GM18858 (cell line): ENCODE results near the gene PIGK.
A peak's percentile ranks its signal among the peaks of the same experiment; 100 is the strongest.
"Not testable (repeated sequence)": the region's sequence is repeated elsewhere in the genome, so short reads cannot be mapped to it uniquely, and the experiment has no call there.

ENCODE experiments used
- ATAC-seq: cut with Tn5 transposase; IDR thresholded peaks from one replicate; pipeline ENCODE4 v1.9.1; 2021; ENCODE audit not compliant: unreplicated experiment

Gene PIGK

DNA sequence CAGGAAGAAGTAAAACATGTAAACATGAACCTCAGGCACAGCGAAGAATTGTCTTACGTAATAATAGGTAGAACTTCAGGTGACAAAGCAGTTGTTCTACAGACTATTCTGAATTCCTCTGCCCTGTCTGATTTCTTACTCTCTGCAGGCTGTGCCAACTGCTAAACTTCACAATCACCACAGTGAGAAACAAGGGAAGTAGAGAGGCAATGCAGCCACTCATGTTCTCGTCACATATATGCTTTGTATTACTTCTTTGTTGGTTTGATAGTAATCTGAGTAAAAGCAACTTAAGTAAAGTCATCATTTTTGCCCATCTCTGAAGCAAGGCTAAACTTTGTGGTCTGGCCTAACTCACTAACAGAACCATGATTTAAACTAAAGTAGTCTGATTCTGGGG, 21.9 kb downstream of the PIGK start:
- ATAC-seq = no peak

GRCh38 chr1:77193951-77194350, 25.3 kb downstream of the PIGK start:
- no peak for ATAC-seq

- ATAC-seq = no peak
Observed at GRCh38 chr1:77188770-77189169, 30.5 kb downstream of the PIGK start.

- not testable (repeated sequence) for ATAC-seq
Observed at GRCh38 chr1:77186907-77187306, 32.3 kb downstream of the PIGK start.

- no peak for ATAC-seq
Observed at GRCh38 chr1:77182083-77182482, 37.1 kb downstream of the PIGK start.

- ATAC-seq = no peak
Observed at GRCh38 chr1:77179632-77180031, 39.6 kb downstream of the PIGK start.

DNA sequence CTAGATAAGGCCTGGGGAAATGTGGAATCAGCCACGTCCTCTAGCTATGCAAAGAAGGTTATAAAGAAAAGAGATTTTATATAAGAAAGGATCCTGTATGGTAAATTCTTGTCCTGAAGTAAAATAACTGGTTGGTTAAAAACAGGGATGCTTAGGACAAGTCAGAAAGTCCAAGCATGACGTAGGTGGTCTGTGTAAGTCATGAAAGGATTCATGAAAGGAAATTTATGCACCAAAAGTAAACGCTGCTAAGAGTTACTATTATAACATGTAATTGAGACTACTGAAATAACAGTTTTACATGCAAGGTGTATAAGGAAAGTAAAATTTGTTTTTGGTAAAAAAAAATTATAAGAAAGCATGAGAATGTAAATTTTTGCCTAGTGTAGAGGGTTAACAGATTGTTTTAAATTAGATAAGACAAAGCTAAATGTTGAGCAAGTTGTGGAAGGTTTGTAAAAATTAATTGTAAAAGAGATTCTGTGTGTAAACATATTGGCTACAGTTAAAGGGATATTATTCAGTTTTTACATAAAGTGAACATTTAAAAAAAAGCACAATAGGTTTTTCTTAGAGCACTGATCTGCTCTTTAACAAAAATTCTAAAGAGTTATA, 43.9 kb downstream of the PIGK start:
- ATAC-seq = no peak

DNA sequence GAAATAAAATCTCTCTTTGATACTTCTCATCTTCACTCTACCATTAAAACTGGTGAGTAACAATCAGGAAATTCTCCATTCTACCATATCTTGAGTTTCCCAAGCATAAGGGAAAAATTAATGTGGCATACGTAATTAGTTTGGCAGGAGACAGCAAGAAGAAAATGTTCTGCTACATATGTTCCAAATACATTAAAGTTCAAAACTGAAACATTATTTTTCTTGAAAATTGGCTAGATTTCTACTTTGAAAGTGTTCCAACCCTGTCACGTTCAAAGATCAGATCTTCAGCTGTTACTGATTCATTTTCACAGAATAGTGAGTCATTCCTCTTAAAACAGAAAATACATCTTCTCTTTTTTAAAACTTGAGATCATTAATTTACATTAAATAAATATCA, 48.5 kb downstream of the PIGK start:
- ATAC-seq = no peak

DNA sequence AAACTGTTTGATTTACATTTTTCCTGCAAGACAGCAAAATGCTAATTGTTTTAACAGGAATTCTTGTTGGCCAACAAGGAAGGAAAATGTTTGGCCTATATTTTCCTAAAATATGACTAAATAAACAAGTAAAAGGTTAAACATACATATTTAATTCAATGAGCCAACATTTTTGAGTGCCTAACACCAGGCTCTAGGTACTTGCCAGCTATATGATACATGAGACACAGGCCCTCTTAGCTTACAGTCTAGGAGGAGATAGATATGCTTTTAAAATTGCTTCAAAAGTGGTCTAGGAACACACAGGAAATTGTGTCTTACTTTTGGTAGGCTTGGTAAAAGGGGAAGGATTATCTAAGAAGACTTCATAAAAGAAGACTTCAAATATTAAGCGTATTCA, 50.9 kb downstream of the PIGK start:
- ATAC-seq = no peak

DNA sequence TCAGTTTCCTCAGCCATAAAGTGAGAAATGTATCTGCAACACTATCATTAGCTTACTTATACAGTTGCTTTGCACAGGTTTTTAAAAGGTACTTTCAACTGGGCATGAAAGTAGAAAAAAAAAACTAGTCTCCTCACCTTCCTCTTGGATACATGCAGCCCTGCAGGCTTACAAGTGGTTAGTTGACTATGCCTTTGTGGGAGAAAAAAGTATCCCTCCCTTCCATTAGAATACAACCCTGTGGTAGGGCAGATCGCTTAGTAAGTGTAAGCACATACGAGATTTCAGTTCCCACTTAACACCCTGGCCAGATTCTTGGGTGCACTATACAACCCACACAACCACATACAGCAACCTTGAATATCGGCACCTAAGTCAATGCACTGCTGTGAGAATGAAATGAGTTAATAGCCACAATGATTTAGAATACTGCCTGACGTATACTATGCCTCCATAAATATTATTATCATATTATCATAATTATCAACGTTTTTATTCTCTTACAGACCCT, 54.7 kb downstream of the PIGK start:
- ATAC-seq = no peak

GRCh38 chr1:77159706-77160105, 59.5 kb downstream of the PIGK start:
- ATAC-seq = not testable (repeated sequence)

- ATAC-seq = no peak
Observed at GRCh38 chr1:77156214-77156613, 63.0 kb downstream of the PIGK start.

GRCh38 chr1:77146270-77146669, 73.0 kb downstream of the PIGK start:
- no peak for ATAC-seq

- no peak for ATAC-seq
Observed at GRCh38 chr1:77143529-77144121, 75.6 kb downstream of the PIGK start.

- ATAC-seq = no peak
Observed at GRCh38 chr1:77139389-77139788, 79.8 kb downstream of the PIGK start.

DNA sequence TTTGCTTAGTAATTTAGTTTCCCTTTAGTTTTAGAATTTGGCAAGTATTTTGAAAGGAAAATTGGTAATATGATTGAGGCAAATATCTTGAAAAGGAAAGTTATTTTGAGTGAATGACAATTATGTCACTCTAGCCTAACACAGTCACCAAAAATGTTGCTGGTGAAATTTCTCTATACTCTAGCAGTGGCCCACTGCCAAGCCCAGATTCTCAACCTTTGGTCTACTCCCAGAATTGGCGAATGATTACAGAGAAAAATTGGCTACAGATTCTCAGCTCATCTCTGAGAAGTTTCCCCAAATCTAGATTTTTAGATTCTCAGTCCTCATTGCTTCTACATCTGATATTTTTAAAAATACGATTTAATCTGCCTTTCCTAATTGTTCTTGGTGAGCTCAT, 84.9 kb downstream of the PIGK start:
- ATAC-seq = no peak

DNA sequence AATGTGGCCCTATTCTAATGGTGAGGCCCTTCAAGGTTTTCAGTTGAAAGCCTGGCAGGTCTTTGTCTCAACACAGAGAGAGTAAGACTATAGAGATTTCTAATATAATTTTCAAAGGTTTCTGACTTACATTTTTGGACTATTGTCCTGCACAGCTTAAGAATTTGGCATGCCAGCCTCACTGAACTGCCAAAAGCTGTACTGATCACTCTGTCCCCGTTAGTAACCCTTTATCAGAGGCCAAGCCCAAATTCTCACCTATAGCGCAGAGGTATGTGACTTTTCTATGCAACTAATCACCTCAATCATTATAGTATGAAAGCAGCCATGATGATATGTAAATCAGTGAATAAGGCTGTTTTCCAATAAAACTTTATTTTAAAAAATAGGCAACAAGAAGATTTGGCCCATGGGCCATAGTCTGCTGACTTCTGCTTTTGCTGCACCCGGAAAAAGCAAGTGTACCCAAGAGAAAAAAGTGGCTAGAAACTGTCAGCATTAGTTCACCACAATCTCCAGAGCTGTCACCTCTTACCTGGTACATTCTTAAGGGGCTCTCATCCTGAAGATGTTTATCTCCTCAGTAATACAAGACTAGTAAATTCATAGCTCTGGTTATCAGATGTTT, 85.4 kb downstream of the PIGK start:
- no peak for ATAC-seq

- ATAC-seq = peak; percentile 73
Observed at GRCh38 chr1:77126307-77126706, 92.9 kb downstream of the PIGK start.

DNA sequence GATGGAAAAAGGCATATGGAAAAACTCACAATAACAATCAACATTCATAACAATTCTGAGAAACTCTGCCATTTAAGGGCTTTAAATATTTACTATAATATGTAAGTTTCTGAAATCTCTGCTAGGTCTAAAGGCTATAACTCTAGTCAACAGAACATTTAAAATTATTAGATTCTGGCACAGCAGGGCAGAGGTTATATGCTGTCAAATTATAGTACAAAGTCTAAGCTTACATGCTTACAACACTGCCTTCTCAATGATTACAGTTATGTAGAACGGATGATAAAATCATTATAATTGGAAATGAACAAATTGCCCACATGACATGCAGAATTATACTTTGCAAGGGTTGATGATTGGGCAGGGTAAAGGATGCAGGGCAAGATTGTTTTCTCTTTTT, 97.7 kb downstream of the PIGK start:
- no peak for ATAC-seq

DNA sequence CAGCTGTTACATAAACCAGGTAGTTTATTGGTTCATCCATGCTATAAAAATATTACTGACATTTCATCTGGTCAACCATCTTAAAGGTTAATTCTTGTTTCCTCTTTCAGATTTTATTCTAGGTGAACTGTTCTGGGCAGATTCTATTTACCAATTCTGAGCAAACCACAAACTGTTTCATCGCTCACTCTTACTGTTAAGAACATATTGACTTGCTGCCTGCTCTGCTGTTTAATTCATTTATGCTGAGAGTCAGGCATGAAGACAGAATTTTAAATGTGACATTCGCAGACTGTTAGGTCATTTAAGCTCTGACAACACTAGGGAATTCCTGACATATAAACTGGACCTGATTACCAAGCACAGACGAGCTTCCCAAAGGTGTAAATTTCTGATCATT, 98.3 kb downstream of the PIGK start:
- ATAC-seq = no peak

DNA sequence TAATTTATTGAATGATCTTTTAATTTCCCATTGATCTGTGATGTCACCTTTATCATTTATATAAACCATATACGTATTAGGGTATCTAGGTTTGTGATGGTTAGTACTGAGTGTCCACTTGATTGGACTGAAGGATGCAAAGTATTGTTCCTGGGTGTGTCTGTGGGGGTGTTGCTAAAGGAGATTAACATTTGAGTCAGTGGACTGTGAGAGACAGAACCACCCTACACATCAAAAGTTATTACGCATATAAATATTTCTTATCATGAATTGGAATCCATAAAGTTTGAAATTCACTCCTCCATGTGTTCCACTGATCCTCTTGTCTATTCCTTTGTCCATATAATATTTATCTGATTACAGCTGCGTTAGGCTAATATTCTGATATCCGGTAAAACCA, 100.5 kb downstream of the PIGK start:
- no peak for ATAC-seq

DNA sequence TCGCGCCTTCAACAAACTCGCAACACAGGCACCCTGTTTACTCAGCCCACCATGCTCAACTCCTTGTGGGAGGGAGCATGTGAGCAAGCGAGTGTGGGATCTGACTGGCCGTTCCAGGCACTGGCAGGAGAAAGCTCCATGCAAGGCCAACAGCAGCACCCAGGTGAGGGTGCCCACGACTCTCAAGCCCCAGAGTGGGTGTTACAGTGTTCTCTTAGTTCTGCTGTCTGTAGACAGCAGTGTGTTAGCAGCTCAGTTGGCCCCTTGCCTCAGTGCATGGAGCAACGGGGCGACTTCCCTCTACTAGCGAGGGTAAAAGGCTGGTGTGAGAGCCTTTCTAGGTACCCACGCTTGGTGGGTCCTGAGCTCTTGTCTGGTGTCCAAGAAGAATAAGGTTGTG, 114.6 kb downstream of the PIGK start:
- ATAC-seq = no peak

DNA sequence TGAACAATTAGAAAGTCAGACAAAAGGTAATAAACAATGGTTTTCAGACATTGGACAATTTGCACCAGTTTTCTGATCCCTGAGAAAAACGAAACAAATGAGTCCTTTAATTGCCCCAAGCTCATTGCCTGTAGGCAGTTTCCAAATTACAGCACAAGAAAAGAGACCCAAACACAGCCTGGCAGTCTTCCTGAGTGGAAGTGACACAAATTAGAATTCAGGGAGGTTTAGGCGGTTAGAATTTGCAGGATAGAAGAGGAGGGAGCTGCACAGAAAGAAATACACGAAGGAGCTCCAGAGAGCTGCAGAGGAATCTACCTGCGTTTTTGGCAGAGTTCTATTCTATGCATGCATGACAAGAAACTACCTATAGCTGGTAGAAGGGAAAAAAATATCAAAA, 115.7 kb downstream of the PIGK start:
- ATAC-seq = no peak
